HCT116 (cell line): ENCODE data around the gene TCEA2. TPM values are rescaled to one million over a fixed set of nuclear protein-coding genes. Genes with fewer than 3 reads are reported as not detected.

Experiments used
- ATAC-seq: fragments of 200-7000 bp; cut with Tn5 transposase; 2 replicates; pipeline ENCODE4 v1.9.1; 2020; ENCODE audit warnings: mild to moderate bottlenecking, moderate library complexity
- BruUV-seq: library from RNA; stranded (reverse); fragments of 400-500 nt; replicated peaks from 2 replicates; lab custom pipeline; 2021; lab: Mats Ljungman, UMichigan
- CTCF ChIA-PET: fragments of 300-600 bp; sonication (Branson Sonifier 250); formaldehyde crosslinking; loops from one replicate; lab custom pipeline; 2021; ENCODE audit warnings: antibody characterized with exemption; lab: Charles Lee
- POLR2A ChIA-PET: fragments of 300-600, 350-600 bp; sonication (Branson Sonifier 250); formaldehyde crosslinking; loops from one replicate; lab custom pipeline; 2021; ENCODE audit warnings: antibody characterized with exemption; lab: Charles Lee
- RAD21 ChIA-PET, 2 experiments: fragments of 300-600 bp; sonication (Branson Sonifier 250); formaldehyde crosslinking; loops; one replicate each; lab custom pipeline; 2023; ENCODE audit warnings: low total read pairs in 2 of 2; ENCODE audit not compliant: uncharacterized antibody in 2 of 2, unreplicated experiment in 2 of 2, low non-redundant PET in 1 of 2; lab: Charles Lee
- DNase-seq: peaks from one replicate; pipeline ENCODE4 v3.0.0-alpha.2; 2010; ENCODE audit warnings: low read depth, low spot score
- H2AFZ ChIP-seq: fragments of 200-600 bp; shearing (Covaris generic), sonication (generic); 2 replicates; pipeline ENCODE4 v1.6.1; 2017; ENCODE audit warnings: low read depth, mixed run types, mixed read lengths, antibody characterized with exemption, low read length; ENCODE audit not compliant: poor library complexity, severe bottlenecking
- H3K27ac ChIP-seq: 2 replicates; pipeline ENCODE4 v1.5.1; 2012; ENCODE audit warnings: low read depth, low read length
- H3K27me3 ChIP-seq: fragments of 200-600 bp; sonication (generic); 2 replicates; pipeline ENCODE4 v1.6.1; 2016; ENCODE audit warnings: mixed run types, low read length, mixed read lengths; ENCODE audit not compliant: insufficient read depth
- H3K36me3 ChIP-seq, 2 experiments: fragments of 200-500 bp in 1 of 2; fragments of 200-600 bp in 1 of 2; sonication (Bioruptor generic) in 1 of 2; sonication (generic) in 1 of 2; 2 replicates each; pipeline versions ENCODE4 v1.5.1 to v1.6.1; 2014 to 2016; ENCODE audit warnings: low read length in 2 of 2, inconsistent platforms in 1 of 2, mixed read lengths in 1 of 2, mixed run types in 1 of 2; ENCODE audit not compliant: insufficient read depth in 2 of 2, control insufficient read depth in 1 of 2
- H3K4me1 ChIP-seq, 2 experiments: fragments of 200-600 bp in 1 of 2; sonication (generic) in 1 of 2; 2 replicates each; pipeline versions ENCODE4 v1.5.1 to v1.6.1; 2012 to 2017; ENCODE audit warnings: low read length in 2 of 2, inconsistent platforms in 1 of 2, mild to moderate bottlenecking in 1 of 2, mixed read lengths in 1 of 2, mixed run types in 1 of 2, moderate library complexity in 1 of 2; ENCODE audit not compliant: insufficient read depth in 2 of 2, control insufficient read depth in 1 of 2
- H3K4me2 ChIP-seq: fragments of 200-600 bp; sonication (generic); 2 replicates; pipeline ENCODE4 v1.6.1; 2017; ENCODE audit warnings: mixed run types, low read length, mixed read lengths
- H3K4me3 ChIP-seq, 2 experiments: fragments of 200-600 bp in 1 of 2; sonication (generic) in 1 of 2; replicated peaks in 1 of 2; 2 replicates each; pipeline ENCODE4 v1.5.1; 2011 to 2016; ENCODE audit warnings: low read length in 2 of 2, control low read depth in 1 of 2, low read depth in 1 of 2, mild to moderate bottlenecking in 1 of 2, mixed read lengths in 1 of 2, mixed run types in 1 of 2
- H3K79me2 ChIP-seq: fragments of 200-600 bp; sonication (generic); 2 replicates; pipeline ENCODE4 v1.6.1; 2017; ENCODE audit warnings: mild to moderate bottlenecking, mixed run types, low read length, moderate library complexity, mixed read lengths; ENCODE audit not compliant: insufficient read depth
- H3K9ac ChIP-seq: fragments of 200-600 bp; sonication (generic); 2 replicates; pipeline ENCODE4 v1.6.1; 2016; ENCODE audit warnings: low read length, mixed read lengths
- H3K9me2 ChIP-seq: fragments of 200-600 bp; sonication (generic), shearing (Covaris generic); 2 replicates; pipeline ENCODE4 v1.6.1; 2017; ENCODE audit warnings: mixed run types, mild to moderate bottlenecking, moderate library complexity; ENCODE audit not compliant: insufficient read depth
- H3K9me3 ChIP-seq, 2 experiments: fragments of 200-500 bp in 1 of 2; fragments of 200-600 bp in 1 of 2; sonication (Bioruptor generic) in 1 of 2; sonication (generic) in 1 of 2; 2 replicates each; pipeline ENCODE4 v1.6.1; 2014 to 2017; ENCODE audit warnings: low read length in 2 of 2, mixed read lengths in 2 of 2, inconsistent platforms in 1 of 2, low read depth in 1 of 2, mild to moderate bottlenecking in 1 of 2, mixed run types in 1 of 2, moderate library complexity in 1 of 2; ENCODE audit not compliant: control insufficient read depth in 1 of 2, insufficient read depth in 1 of 2
- H4K20me1 ChIP-seq: fragments of 200-600 bp; sonication (generic), shearing (Covaris generic); 2 replicates; pipeline ENCODE4 v1.6.1; 2017; ENCODE audit warnings: mixed run types, mild to moderate bottlenecking, moderate library complexity; ENCODE audit not compliant: insufficient read depth
- ATF3 ChIP-seq: IDR thresholded peaks from 2 replicates; pipeline ENCODE4 v1.6.1; 2012
- CBX3 ChIP-seq: IDR thresholded peaks from 2 replicates; pipeline ENCODE4 v1.6.1; 2012; ENCODE audit warnings: low read depth
- CEBPB ChIP-seq: IDR thresholded peaks from 2 replicates; pipeline ENCODE4 v1.6.1; 2012; ENCODE audit warnings: low read depth
- CTCF ChIP-seq, 3 experiments: fragments of 200-600 bp in 1 of 3; sonication (generic) in 1 of 3; IDR thresholded peaks in 2 of 3; conservative IDR thresholded peaks in 1 of 3; 2 replicates each; pipeline ENCODE4 v1.5.1; 2012 to 2017; ENCODE audit warnings: low read depth in 2 of 3, low read length in 2 of 3, antibody characterized with exemption in 1 of 3, borderline replicate concordance in 1 of 3, control low read depth in 1 of 3, mild to moderate bottlenecking in 1 of 3, mixed read lengths in 1 of 3, mixed run types in 1 of 3, moderate library complexity in 1 of 3; ENCODE audit not compliant: insufficient read depth in 1 of 3
- ELF1 ChIP-seq: IDR thresholded peaks from 2 replicates; pipeline ENCODE4 v1.6.1; 2012; ENCODE audit warnings: low read depth, borderline replicate concordance
- JUND ChIP-seq: IDR thresholded peaks from 2 replicates; pipeline ENCODE4 v1.6.1; 2012
- SIN3A ChIP-seq: IDR thresholded peaks from 2 replicates; pipeline ENCODE4 v1.6.1; 2012; ENCODE audit warnings: low read depth
- SRF ChIP-seq: IDR thresholded peaks from 2 replicates; pipeline ENCODE4 v1.6.1; 2012; ENCODE audit warnings: low read depth
- TCF7L2 ChIP-seq: IDR thresholded peaks from 2 replicates; pipeline ENCODE4 v1.7.0; 2011; ENCODE audit warnings: borderline replicate concordance, inconsistent platforms; ENCODE audit not compliant: insufficient read depth, insufficient read length; ENCODE audit errors: extremely low read depth
- YY1 ChIP-seq: IDR thresholded peaks from 2 replicates; pipeline ENCODE4 v1.6.1; 2011; ENCODE audit warnings: low read length, low read depth, moderate library complexity, mild to moderate bottlenecking; ENCODE audit not compliant: insufficient replicate concordance; ENCODE audit errors: extremely low read depth
- intact Hi-C: fragments of 100-400 bp; cut with micrococcal nuclease; formaldehyde crosslinking; loops from 2 replicates; pipeline ENCODE4 v1.10.0; 2022
- total RNA-seq: library from RNA; stranded (reverse); gene quantifications from one replicate; pipeline ENCODE4 v1.2.1, GENCODE V29; 2021; ENCODE audit not compliant: unreplicated experiment
- TF ChIP-seq, protein P1 (sequence below): IDR thresholded peaks from 2 replicates; pipeline ENCODE4 v1.6.1; 2011; ENCODE audit warnings: mild to moderate bottlenecking, low read length, moderate library complexity; ENCODE audit not compliant: insufficient replicate concordance; ENCODE audit errors: extremely low read depth

The TCEA2 gene
- total RNA-seq, 1 experiment from 2014 or later = 29.7 TPM

DNA sequence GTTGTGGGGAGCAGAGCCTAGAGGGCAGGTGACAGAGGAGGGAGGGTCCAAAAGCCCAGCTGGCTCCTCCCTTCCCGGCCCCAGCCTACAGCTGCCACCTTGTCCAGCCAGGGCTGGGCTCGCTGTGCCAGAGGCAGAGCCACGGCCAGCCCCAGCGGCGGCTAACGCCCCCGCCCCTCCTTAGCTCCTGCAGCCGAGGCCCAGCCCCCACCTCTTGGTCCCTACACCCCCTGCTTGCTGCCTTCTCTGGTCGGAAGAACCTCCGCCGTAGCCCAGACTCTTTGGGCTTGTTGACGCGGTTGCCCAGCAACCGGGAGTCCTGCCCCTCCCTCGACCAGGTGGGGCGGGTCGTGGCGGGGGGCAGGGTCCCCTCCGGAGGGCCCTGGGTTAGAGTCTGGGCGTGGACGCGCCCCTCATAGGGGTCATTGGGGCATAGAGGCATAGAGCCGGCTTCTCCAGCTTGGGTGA is 21.7 kb downstream of the TCEA2 start (continued):
- TF ChIP-seq CTCF (IDR thresholded peaks at IDR 0.05 in 2 of 3, conservative IDR thresholded peaks at IDR 0.05 in 1 of 3; ENCODE audit: borderline replicate concordance in 1 of 3, insufficient read depth in 1 of 3, low read depth in 2 of 3, low read length in 2 of 3) = no peak

DNA sequence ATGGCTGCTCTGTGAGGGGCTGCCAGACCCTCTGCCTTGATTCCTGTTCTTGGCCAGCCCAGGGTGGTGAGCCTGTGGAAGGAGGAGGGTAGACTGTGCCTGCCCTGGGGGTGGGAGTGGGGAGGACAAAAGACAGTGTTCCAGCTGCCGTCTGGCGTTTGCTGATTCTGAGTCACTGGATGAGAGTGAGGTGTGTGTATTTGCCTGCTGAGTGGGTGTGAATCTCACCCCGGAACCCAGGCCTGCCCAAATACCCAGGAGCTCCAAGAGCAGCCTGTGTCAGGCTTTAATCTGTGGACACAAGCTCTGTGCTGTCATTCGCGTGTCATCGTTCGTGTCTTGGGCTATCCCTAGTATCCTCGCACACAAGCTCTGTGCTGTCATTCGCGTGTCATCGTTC is 23.8 kb downstream of the TCEA2 start:
- Histone ChIP-seq H3K4me1 (peaks cover 5 to 7% of the 10 kb centered on the region in 2 experiments; a peak in 2 of 4 replicates), H3K9me3 (peaks cover 6% of the 10 kb centered on the region in 2 experiments; a peak in 2 of 4 replicates), H3K27me3 (no peaks in the 10 kb centered on the region), H4K20me1 (no peaks in the 10 kb centered on the region), H3K4me3 (no peak overlapping the region), H3K79me2 (no peaks in the 10 kb centered on the region), H3K36me3 (no peaks in the 10 kb centered on the region), H3K9me2 (no peaks in the 10 kb centered on the region), H2AFZ (no peak overlapping the region), H3K9ac (no peak overlapping the region), H3K27ac (no peak overlapping the region), H3K4me2 (no peak overlapping the region)
- ChIA-PET CTCF (no interaction called here), POLR2A (interaction anchor here (0.5 kb wide), 1 partner anchor 36 kb away, joined by 4 read pairs; no protein-coding TSS in a partner anchor), RAD21 (no interaction called here)
- TF ChIP-seq CTCF (IDR thresholded peaks at IDR 0.05 in 2 of 3, conservative IDR thresholded peaks at IDR 0.05 in 1 of 3; ENCODE audit: borderline replicate concordance in 1 of 3, insufficient read depth in 1 of 3, low read depth in 2 of 3, low read length in 2 of 3) = no peak
- no peak for TF ChIP-seq SIN3A
- TF ChIP-seq JUND = no peak
- no peak for TF ChIP-seq SRF
- no peak for TF ChIP-seq YY1
- TF ChIP-seq ELF1 = no peak
- TF ChIP-seq, protein P1, sequence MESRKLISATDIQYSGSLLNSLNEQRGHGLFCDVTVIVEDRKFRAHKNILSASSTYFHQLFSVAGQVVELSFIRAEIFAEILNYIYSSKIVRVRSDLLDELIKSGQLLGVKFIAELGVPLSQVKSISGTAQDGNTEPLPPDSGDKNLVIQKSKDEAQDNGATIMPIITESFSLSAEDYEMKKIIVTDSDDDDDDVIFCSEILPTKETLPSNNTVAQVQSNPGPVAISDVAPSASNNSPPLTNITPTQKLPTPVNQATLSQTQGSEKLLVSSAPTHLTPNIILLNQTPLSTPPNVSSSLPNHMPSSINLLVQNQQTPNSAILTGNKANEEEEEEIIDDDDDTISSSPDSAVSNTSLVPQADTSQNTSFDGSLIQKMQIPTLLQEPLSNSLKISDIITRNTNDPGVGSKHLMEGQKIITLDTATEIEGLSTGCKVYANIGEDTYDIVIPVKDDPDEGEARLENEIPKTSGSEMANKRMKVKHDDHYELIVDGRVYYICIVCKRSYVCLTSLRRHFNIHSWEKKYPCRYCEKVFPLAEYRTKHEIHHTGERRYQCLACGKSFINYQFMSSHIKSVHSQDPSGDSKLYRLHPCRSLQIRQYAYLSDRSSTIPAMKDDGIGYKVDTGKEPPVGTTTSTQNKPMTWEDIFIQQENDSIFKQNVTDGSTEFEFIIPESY = no peak
- TF ChIP-seq ATF3 = no peak
- no peak for TF ChIP-seq CEBPB
- no peak for TF ChIP-seq CBX3
- TF ChIP-seq TCF7L2 = no peak
- no peak for ATAC-seq
- DNase-seq = no peak
- intact Hi-C loops = no loop called here
- no TSS peak for BruUV-seq
